ENCODE data around the gene SNRK.

The SNRK gene

GRCh38 chr3:43289841-43290470, 3.6 kb downstream of the SNRK start:
- Histone ChIP-seq H3K27ac (no peak overlapping the region), H2AFZ (ENCODE audit: low read depth) (no peak overlapping the region), H3K79me2 (ENCODE audit: insufficient read depth, low read depth) (peaks cover 29% of the 10 kb centered on the region; the same call in 1 of the 2 replicates), H3K4me2 (no peak overlapping the region), H3K4me1 (ENCODE audit: low read depth, poor library complexity, severe bottlenecking) (peaks cover 14% of the 10 kb centered on the region), H3K36me3 (ENCODE audit: insufficient read depth) (no peaks in the 10 kb centered on the region), H3K9ac (no peak overlapping the region), H3K27me3 (ENCODE audit: insufficient read depth, low read depth) (no peaks in the 10 kb centered on the region), H4K20me1 (ENCODE audit: insufficient read depth) (no peaks in the 10 kb centered on the region), H3K4me3 (IDR thresholded peaks at IDR 0.05; ENCODE audit: insufficient read depth, low read depth, low read length) (no peak overlapping the region)
- no peak for TF ChIP-seq CTCF (conservative IDR thresholded peaks at IDR 0.05; ENCODE audit: low read depth, low read length)

- peaks cover 36% of the 10 kb centered on the region; the same call in 1 of the 2 replicates for H3K79me2 ChIP-seq (ENCODE audit: insufficient read depth, low read depth)
- H4K20me1 ChIP-seq (ENCODE audit: insufficient read depth) = no peaks in the 10 kb centered on the region
Measured at GRCh38 chr3:43290956-43291355, 4.6 kb downstream of the SNRK start.

GRCh38 chr3:43291546-43291945, 5.2 kb downstream of the SNRK start:
- Histone ChIP-seq H4K20me1 (ENCODE audit: insufficient read depth) (no peaks in the 10 kb centered on the region), H3K27me3 (ENCODE audit: insufficient read depth, low read depth) (no peaks in the 10 kb centered on the region), H3K4me1 (ENCODE audit: low read depth, poor library complexity, severe bottlenecking) (peaks cover 14% of the 10 kb centered on the region), H3K27ac (no peak overlapping the region), H3K36me3 (ENCODE audit: insufficient read depth) (no peaks in the 10 kb centered on the region), H3K79me2 (ENCODE audit: insufficient read depth, low read depth) (peaks cover 37% of the 10 kb centered on the region; the same call in 1 of the 2 replicates), H2AFZ (ENCODE audit: low read depth) (no peak overlapping the region), H3K4me2 (no peak overlapping the region), H3K9ac (no peak overlapping the region), H3K4me3 (IDR thresholded peaks at IDR 0.05; ENCODE audit: insufficient read depth, low read depth, low read length) (no peak overlapping the region)
- TF ChIP-seq CTCF (conservative IDR thresholded peaks at IDR 0.05; ENCODE audit: low read depth, low read length) = no peak

More at GRCh38 chr3:43290956-43291355, 4.6 kb downstream of the SNRK start:
- TF ChIP-seq CTCF (conservative IDR thresholded peaks at IDR 0.05; ENCODE audit: low read depth, low read length) = no peak
- Histone ChIP-seq H3K4me2 (no peak overlapping the region), H2AFZ (ENCODE audit: low read depth) (no peak overlapping the region), H3K27me3 (ENCODE audit: insufficient read depth, low read depth) (no peaks in the 10 kb centered on the region), H3K36me3 (ENCODE audit: insufficient read depth) (no peaks in the 10 kb centered on the region), H3K4me3 (IDR thresholded peaks at IDR 0.05; ENCODE audit: insufficient read depth, low read depth, low read length) (no peak overlapping the region), H3K27ac (no peak overlapping the region), H3K4me1 (ENCODE audit: low read depth, poor library complexity, severe bottlenecking) (peaks cover 14% of the 10 kb centered on the region), H3K9ac (no peak overlapping the region)

GRCh38 chr3:43294975-43295374, 8.6 kb downstream of the SNRK start:
- Histone ChIP-seq H4K20me1 (ENCODE audit: insufficient read depth) (no peaks in the 10 kb centered on the region), H2AFZ (ENCODE audit: low read depth) (no peak overlapping the region), H3K36me3 (ENCODE audit: insufficient read depth) (no peaks in the 10 kb centered on the region), H3K27ac (no peak overlapping the region), H3K79me2 (ENCODE audit: insufficient read depth, low read depth) (peaks cover 16% of the 10 kb centered on the region; the same call in 1 of the 2 replicates), H3K4me3 (IDR thresholded peaks at IDR 0.05; ENCODE audit: insufficient read depth, low read depth, low read length) (no peak overlapping the region), H3K4me2 (no peak overlapping the region), H3K4me1 (ENCODE audit: low read depth, poor library complexity, severe bottlenecking) (no peaks in the 10 kb centered on the region), H3K9ac (no peak overlapping the region), H3K27me3 (ENCODE audit: insufficient read depth, low read depth) (no peaks in the 10 kb centered on the region)
- TF ChIP-seq CTCF (conservative IDR thresholded peaks at IDR 0.05; ENCODE audit: low read depth, low read length) = no peak
